Dermis blood vessel endothelial cell (primary cell): ENCODE measurements around the gene UBLCP1. TPM values are rescaled to one million over a fixed set of nuclear protein-coding genes. Genes with fewer than 3 reads are reported as not detected.

Source experiments
- DNase-seq: peaks from one replicate; pipeline ENCODE4 v3.0.0; 2010
- total RNA-seq: library from RNA; depleted of rRNA; stranded (reverse); fragments of >200 nt; gene quantifications from 2 replicates; pipeline ENCODE4 v1.2.3, GENCODE V29; 2014

The UBLCP1 gene
- total RNA-seq, 1 donor from 2014 or later: 11.7 TPM

- DNase-seq: peak; percentile 72
These were observed 53.7 kb downstream of the UBLCP1 start for GRCh38 chr5:159316519-159317383.

GRCh38 chr5:159317849-159318248 is 54.8 kb downstream of the UBLCP1 start:
- DNase-seq: no peak

DNA sequence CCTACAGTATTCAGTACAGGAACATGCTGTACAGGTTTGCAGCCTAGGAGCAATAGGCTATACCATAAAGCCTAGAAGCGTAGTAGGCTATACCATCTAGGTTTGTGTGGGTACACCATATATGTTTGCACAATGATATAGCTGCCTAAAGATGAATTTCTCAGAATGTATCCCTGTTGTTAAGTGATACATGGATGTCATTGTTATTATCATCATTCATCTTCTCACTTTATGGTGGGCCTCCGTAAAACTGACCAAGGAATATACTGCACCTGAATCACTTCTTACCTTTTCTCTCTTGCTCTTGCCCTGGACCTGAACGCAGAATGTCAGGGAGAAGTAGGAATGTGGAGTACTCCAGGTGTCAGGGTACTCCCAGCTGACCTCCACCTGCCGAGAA is 55.4 kb downstream of the UBLCP1 start:
- no peak for DNase-seq

- DNase-seq: no peak
These were observed 56.3 kb downstream of the UBLCP1 start for GRCh38 chr5:159319363-159319762.

GRCh38 chr5:159319832-159320231 is 56.7 kb downstream of the UBLCP1 start:
- no peak for DNase-seq

GRCh38 chr5:159322180-159322579 is 59.1 kb downstream of the UBLCP1 start:
- no peak for DNase-seq

GRCh38 chr5:159324102-159324755 is 61.1 kb downstream of the UBLCP1 start:
- DNase-seq: no peak

DNA sequence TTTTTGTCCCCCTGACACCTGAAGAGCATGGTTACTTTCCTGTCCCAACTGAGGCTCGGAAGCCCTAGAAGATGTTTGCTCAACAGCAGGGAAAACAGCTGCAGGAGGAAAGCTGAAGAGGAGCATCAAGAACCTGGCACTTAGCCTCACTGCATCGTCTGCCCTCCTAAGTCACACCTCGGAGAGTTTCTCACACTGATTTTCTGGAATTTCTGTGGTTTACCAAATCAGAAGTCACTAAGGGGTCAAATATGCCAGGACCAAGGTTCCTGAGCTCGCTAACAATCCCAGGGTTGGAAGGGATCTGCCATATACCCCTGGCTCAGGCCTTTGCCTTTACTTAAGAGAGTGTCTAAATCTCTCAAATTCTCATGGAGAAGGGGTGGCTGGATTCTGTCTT is 61.9 kb downstream of the UBLCP1 start:
- DNase-seq: no peak

DNA sequence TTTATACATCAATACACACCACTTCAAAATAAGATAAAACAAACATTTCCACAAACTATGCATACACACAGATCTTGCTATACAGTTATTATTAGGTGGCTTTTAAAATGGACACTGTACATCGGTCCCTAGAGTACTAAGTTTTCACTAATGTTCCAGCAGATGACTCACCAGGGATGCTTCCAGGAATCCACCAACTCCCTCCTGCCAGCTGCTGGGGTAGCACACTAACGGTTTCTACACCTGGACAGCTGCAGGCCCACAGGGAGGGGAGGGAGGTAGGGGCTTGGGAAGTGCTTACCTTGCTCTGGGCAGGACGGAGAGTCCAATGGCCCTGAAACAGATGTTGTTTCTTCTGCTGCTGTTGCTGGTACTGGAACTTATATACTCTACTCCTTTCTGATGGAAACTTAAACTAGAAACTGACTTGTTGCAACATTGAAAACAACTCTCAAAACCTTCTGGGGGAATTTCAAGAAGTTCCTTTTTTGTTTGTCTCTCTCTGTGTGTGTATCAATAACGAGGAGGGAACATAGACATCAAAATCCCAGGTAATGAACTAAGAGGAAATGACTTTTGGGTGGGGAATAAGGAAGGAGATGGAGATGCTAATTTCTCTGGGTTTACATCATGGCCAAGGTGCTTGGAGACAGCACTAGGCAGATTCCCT is 67.2 kb downstream of the UBLCP1 start, which contains the start of gene IL12B:
TSS of gene IL12B (minus strand) at position 357 of the 670 bp plus-strand sequence. CDS start 3,705 bp downstream, outside the sequence.
- DNase-seq: no peak

GRCh38 chr5:159331093-159331973 is 68.2 kb downstream of the UBLCP1 start:
- DNase-seq: peak; percentile 50

GRCh38 chr5:159332800-159333544 is 69.9 kb downstream of the UBLCP1 start:
- DNase-seq: no peak

GRCh38 chr5:159333545-159333925 is 70.4 kb downstream of the UBLCP1 start:
- DNase-seq: no peak

Other genes with a start within 250 kb of the UBLCP1 start
- gene EBF1, start 163.4 kb upstream of the UBLCP1 start, total RNA-seq: 3.6 and 4.4 TPM in 2 replicates
- 47.8 and 71.3 TPM in 2 replicates for gene RNF145, start 53.7 kb upstream of the UBLCP1 start, total RNA-seq
- not detected in 2 replicates for gene IL12B, start 67.2 kb downstream of the UBLCP1 start, total RNA-seq